OCI-LY1 (cell line): ENCODE results near the gene WWP2.

ENCODE experiments used
- CTCF ChIP-seq: fragments of 200-600 bp; sonication (generic), shearing (Covaris generic); IDR thresholded peaks from 2 replicates; pipeline ENCODE4 v1.5.1; 2017; ENCODE audit warnings: mild to moderate bottlenecking, antibody characterized with exemption, low read length, moderate library complexity, mixed read lengths
- EZH2 ChIP-seq: fragments of 200-600 bp; sonication (generic), shearing (Covaris generic); IDR thresholded peaks from 2 replicates; pipeline ENCODE4 v1.8.0; 2017; ENCODE audit warnings: borderline replicate concordance, mixed run types, mild to moderate bottlenecking, antibody characterized with exemption, low read length, moderate library complexity, mixed read lengths

DNA sequence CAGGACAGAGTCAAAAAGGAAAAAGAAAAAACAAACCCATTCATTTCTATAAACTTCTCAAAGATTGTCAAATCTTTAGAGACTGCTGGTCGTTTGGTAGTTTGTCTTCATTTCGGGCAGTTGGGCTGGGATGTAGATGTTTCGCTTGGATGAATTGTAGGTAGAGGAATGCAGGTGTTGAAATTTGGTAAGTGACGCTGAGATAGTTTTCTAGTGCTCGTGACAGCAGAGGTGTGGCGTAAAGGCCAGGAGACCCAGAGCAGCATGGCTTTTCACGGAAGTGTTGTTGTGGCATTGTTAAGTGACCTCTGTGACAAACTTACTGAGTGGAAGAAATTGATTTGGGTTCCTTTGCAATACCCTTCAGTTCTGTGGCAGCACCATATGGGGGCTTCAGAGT, 110.8 kb downstream of the WWP2 start:
- TF ChIP-seq CTCF (no peak), EZH2 (no peak)
